SK-N-SH (cell line): ENCODE measurements around the gene HS3ST1. TPM values are rescaled to one million over a fixed set of nuclear protein-coding genes. Genes with fewer than 3 reads are reported as not detected.

Experiments
- CTCF ChIA-PET: fragments of 300-600, 350-600 bp; formaldehyde crosslinking; extraction: SDS; loops from one replicate; lab custom pipeline; 2021; lab: Yijun Ruan, JAX
- POLR2A ChIA-PET: fragments of 350-600 bp; sonication (Branson Sonifier 250); formaldehyde crosslinking; extraction: SDS; loops from one replicate; lab custom pipeline; 2020; ENCODE audit warnings: antibody characterized with exemption, inconsistent platforms; lab: Yijun Ruan, JAX
- DNase-seq: peaks from one replicate; pipeline ENCODE4 v3.0.0; 2012
- H2AFZ ChIP-seq: fragments of 200-600 bp; sonication (generic); 2 replicates; pipeline ENCODE4 v1.8.1; 2016; ENCODE audit warnings: antibody characterized with exemption, mild to moderate bottlenecking, low read depth
- H3F3A ChIP-seq: fragments of 200-600 bp; sonication (generic); replicated peaks from 2 replicates; pipeline ENCODE3; 2016; ENCODE audit warnings: antibody characterized with exemption, mild to moderate bottlenecking; ENCODE audit not compliant: insufficient read depth
- H3K27ac ChIP-seq, 2 experiments: fragments of 200-500 bp in 1 of 2; fragments of 200-600 bp in 1 of 2; sonication (Bioruptor generic) in 1 of 2; sonication (generic), shearing (Covaris generic) in 1 of 2; 2 replicates each; pipeline versions ENCODE4 v1.5.1 to v1.6.1; 2014 to 2016; ENCODE audit warnings: low read depth in 2 of 2, inconsistent platforms in 1 of 2, low read length in 1 of 2, mild to moderate bottlenecking in 1 of 2, mixed read lengths in 1 of 2
- H3K27me3 ChIP-seq: fragments of 200-600 bp; sonication (generic), shearing (Covaris generic); 2 replicates; pipeline ENCODE4 v1.6.1; 2016; ENCODE audit warnings: mixed run types; ENCODE audit not compliant: insufficient read depth
- H3K36me3 ChIP-seq, 2 experiments: fragments of 200-500 bp in 1 of 2; fragments of 200-600 bp in 1 of 2; sonication (Bioruptor generic) in 1 of 2; sonication (generic) in 1 of 2; replicated peaks in 1 of 2; 2 replicates each; pipeline versions ENCODE3 to v1.5.1; 2014 to 2016; ENCODE audit warnings: low read length in 1 of 2, mild to moderate bottlenecking in 1 of 2; ENCODE audit not compliant: insufficient read depth in 2 of 2, control insufficient read depth in 1 of 2
- H3K4me1 ChIP-seq, 2 experiments: fragments of 200-500 bp in 1 of 2; fragments of 200-600 bp in 1 of 2; sonication (Bioruptor generic) in 1 of 2; sonication (generic), shearing (Covaris generic) in 1 of 2; 2 replicates each; pipeline versions ENCODE4 v1.5.1 to v1.6.1; 2014 to 2016; ENCODE audit warnings: low read depth in 1 of 2, low read length in 1 of 2, mixed run types in 1 of 2; ENCODE audit not compliant: insufficient read depth in 2 of 2, control insufficient read depth in 1 of 2
- H3K4me2 ChIP-seq: fragments of 200-600 bp; sonication (generic), shearing (Covaris generic); 2 replicates; pipeline ENCODE4 v1.6.1; 2017; ENCODE audit warnings: mixed run types
- H3K4me3 ChIP-seq, 2 experiments: fragments of 200-500 bp in 1 of 2; fragments of 200-600 bp in 1 of 2; sonication (Bioruptor generic) in 1 of 2; sonication (generic), shearing (Covaris generic) in 1 of 2; 2 replicates each; pipeline versions ENCODE4 v1.5.1 to v1.8.1; 2014 to 2016; ENCODE audit warnings: low read depth in 2 of 2, inconsistent platforms in 1 of 2, low read length in 1 of 2, mild to moderate bottlenecking in 1 of 2, mixed read lengths in 1 of 2, moderate library complexity in 1 of 2
- H3K79me2 ChIP-seq: fragments of 200-600 bp; sonication (generic); 2 replicates; pipeline ENCODE4 v1.8.1; 2017; ENCODE audit warnings: mild to moderate bottlenecking; ENCODE audit not compliant: insufficient read depth
- H3K9ac ChIP-seq: fragments of 200-600 bp; sonication (generic); 2 replicates; pipeline ENCODE4 v1.6.1; 2017; ENCODE audit warnings: mixed run types
- H3K9me2 ChIP-seq: fragments of 200-600 bp; sonication (generic); 2 replicates; pipeline ENCODE4 v1.6.1; 2017; ENCODE audit warnings: mixed run types
- H3K9me3 ChIP-seq: fragments of 200-600 bp; sonication (generic); 2 replicates; pipeline ENCODE4 v1.6.1; 2017; ENCODE audit warnings: mixed run types, mild to moderate bottlenecking, moderate library complexity
- H4K20me1 ChIP-seq: fragments of 200-600 bp; sonication (generic); 2 replicates; pipeline ENCODE4 v1.6.1; 2017; ENCODE audit warnings: mild to moderate bottlenecking, mixed run types; ENCODE audit not compliant: insufficient read depth
- CHD2 ChIP-seq: fragments of 150-350 bp; IDR thresholded peaks from 2 replicates; pipeline ENCODE4 v1.6.1; 2018; ENCODE audit warnings: low read length; ENCODE audit not compliant: partially characterized antibody
- CTCF ChIP-seq: fragments of 200-600 bp; sonication (generic); IDR thresholded peaks from 2 replicates; pipeline ENCODE4 v1.6.1; 2017; ENCODE audit warnings: antibody characterized with exemption, mild to moderate bottlenecking, moderate library complexity
- ELF1 ChIP-seq: IDR thresholded peaks from 2 replicates; pipeline ENCODE4 v1.4.0; 2012
- EZH2phosphoT487 ChIP-seq: fragments of 200-600 bp; sonication (generic); IDR thresholded peaks from 2 replicates; pipeline ENCODE4 v1.6.1; 2017; ENCODE audit warnings: low read depth, mixed run types, mild to moderate bottlenecking, antibody characterized with exemption, moderate library complexity, borderline replicate concordance
- GABPA ChIP-seq: IDR thresholded peaks from 2 replicates; pipeline ENCODE4 v1.4.0; 2012; ENCODE audit warnings: low read depth, mild to moderate bottlenecking
- GATA2 ChIP-seq: sonication (generic); formaldehyde crosslinking; IDR thresholded peaks from 2 replicates; pipeline ENCODE4 v1.5.0; 2020; ENCODE audit warnings: mild to moderate bottlenecking, missing genetic modification reagents
- JUND ChIP-seq: IDR thresholded peaks from 2 replicates; pipeline ENCODE4 v1.4.0; 2012
- MEF2A ChIP-seq: IDR thresholded peaks from 2 replicates; pipeline ENCODE4 v1.4.0; 2012; ENCODE audit warnings: low read depth, borderline replicate concordance
- NFIC ChIP-seq: IDR thresholded peaks from 2 replicates; pipeline ENCODE4 v1.4.0; 2012; ENCODE audit warnings: borderline replicate concordance
- POLR2AphosphoS5 ChIP-seq: IDR thresholded peaks from 2 replicates; pipeline ENCODE4 v1.6.1; 2012; ENCODE audit warnings: low read depth, low read length
- SIN3A ChIP-seq: IDR thresholded peaks from 2 replicates; pipeline ENCODE4 v1.6.1; 2012; ENCODE audit warnings: low read depth, mild to moderate bottlenecking, low read length, moderate library complexity, borderline replicate concordance
- ZBTB33 ChIP-seq: IDR thresholded peaks from 2 replicates; pipeline ENCODE4 v1.4.0; 2012; ENCODE audit warnings: low read depth, borderline replicate concordance
- WGBS: methylation state at CpG from one replicate; pipeline ENCODE4 v1.1.6; 2017; ENCODE audit warnings: low lambda C conversion rate; 5-methylcytosine and 5-hydroxymethylcytosine counted together
- polyA plus RNA-seq, 3 experiments: library from polyadenylated mRNA; depleted of rRNA; stranded (reverse); fragments of >200 nt; gene quantifications; 2 replicates each; pipeline ENCODE4 v1.2.3, GENCODE V29; 2012

HS3ST1 gene
- polyA plus RNA-seq, 1 of the 3 experiments (the other 2 are of a cell fraction), result not detected

- TF ChIP-seq CTCF, result no peak
- TF ChIP-seq NFIC, result no peak
Measured at GRCh38 chr4:11475871-11476270, 47.2 kb upstream of the HS3ST1 start (continued).

DNA sequence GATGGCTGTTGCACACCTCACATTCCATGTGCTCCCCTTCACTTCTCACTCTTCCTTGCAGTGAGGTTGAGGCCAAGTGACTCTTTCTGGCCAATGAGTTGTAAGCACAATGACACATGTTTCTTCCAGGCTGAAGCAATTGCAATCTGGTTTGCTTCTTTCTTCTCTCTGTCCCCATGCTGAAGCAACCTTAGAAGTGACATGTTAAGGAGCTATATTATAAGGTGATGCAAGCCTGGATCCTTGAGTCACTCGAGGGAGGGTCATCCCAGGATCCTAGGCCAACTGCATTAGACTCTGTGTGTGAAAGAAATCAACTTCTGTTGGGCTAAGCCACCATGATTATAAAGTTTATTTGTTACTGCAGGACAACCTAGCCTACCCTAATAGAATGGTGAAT is 45.5 kb upstream of the HS3ST1 start:
- no peaks in the 10 kb centered on the region for H4K20me1 ChIP-seq

GRCh38 chr4:11472535-11472934 is 43.8 kb upstream of the HS3ST1 start:
- Histone ChIP-seq H3K4me3 (no peak overlapping the region), H3K4me2 (no peak overlapping the region), H3K27ac (no peak overlapping the region), H3K4me1 (no peaks in the 10 kb centered on the region)
- DNase-seq, result no peak
- ChIA-PET CTCF (no interaction called here), POLR2A (no interaction called here)
- TF ChIP-seq JUND (no peak), CHD2 (no peak), MEF2A (no peak), ZBTB33 (no peak), NFIC (no peak), ELF1 (no peak), GABPA (no peak)
- TF ChIP-seq, all 33 proteins: peak for 0
- Histone ChIP-seq H3K36me3 (no peaks in the 10 kb centered on the region), H3F3A (no peaks in the 10 kb centered on the region), H3K9me3 (no peaks in the 10 kb centered on the region), H2AFZ (no peak overlapping the region; the same call in 1 of the 2 replicates), H3K79me2 (no peaks in the 10 kb centered on the region), H4K20me1 (no peaks in the 10 kb centered on the region), H3K9ac (no peak overlapping the region), H3K27me3 (no peaks in the 10 kb centered on the region), H3K9me2 (no peaks in the 10 kb centered on the region)
- WGBS, result 9% methylated on average over 3 of the region's 3 CpGs

More for the DNA sequence above, 45.5 kb upstream of the HS3ST1 start:
- POLR2A ChIA-PET, result no interaction called here
- Histone ChIP-seq H2AFZ (no peak overlapping the region), H3K9me3 (no peaks in the 10 kb centered on the region), H3K9ac (no peak overlapping the region), H3K4me3 (no peak overlapping the region), H3K36me3 (no peaks in the 10 kb centered on the region), H3K27ac (no peak overlapping the region), H3F3A (no peaks in the 10 kb centered on the region), H3K4me2 (no peak overlapping the region), H3K27me3 (no peaks in the 10 kb centered on the region), H3K79me2 (no peaks in the 10 kb centered on the region), H3K4me1 (no peaks in the 10 kb centered on the region), H3K9me2 (no peaks in the 10 kb centered on the region)
- WGBS, result 0% methylated on average over 1 of the region's 1 CpG
- TF ChIP-seq GATA2 (CRISPR knock-in tag) (no peak), EZH2phosphoT487 (no peak), SIN3A (no peak), POLR2AphosphoS5 (no peak)
- DNase-seq, result no peak
- CTCF ChIA-PET, result no interaction called here
